ENCODE data around the gene PKIG.

The PKIG gene

DNA sequence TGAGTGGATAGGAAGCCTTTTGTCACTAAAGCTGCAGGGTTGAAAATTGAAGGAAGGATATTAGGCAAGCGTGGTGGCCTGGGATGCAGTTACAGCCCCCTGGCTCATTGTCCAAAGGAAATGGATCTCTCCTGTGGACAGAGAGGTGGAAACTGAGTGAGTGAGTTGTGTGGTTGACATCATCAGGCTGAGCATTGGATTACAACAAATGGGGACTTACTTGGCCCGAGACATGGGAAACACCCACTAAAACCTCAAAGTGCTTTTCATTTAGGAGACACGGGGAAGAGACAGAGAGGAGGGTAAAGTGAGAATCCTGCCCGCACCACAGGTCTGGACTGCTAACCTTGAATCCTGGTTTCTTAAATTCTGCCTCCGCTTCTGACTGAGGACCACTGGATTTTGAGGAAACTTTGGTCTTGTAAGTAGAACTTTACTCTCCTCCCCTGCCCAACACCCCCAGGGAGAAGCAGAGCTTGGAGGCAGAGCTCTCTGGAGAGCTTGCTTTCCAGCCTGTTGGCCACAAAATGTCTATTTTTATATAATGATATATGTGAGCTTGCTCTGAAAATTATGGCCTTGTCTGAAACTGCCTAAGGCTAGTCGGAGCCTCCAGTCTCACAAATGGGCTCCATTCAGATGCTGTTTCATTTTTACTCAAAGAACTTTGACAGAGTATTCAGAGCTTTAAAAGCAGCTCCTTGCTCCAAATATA is at the start of gene PKIG:
TSS of gene PKIG (plus strand) at position 269 of the 715 bp plus-strand sequence. CDS start 31,978 bp downstream, outside the sequence.
- H3K27ac ChIP-seq: no peak within 1 kb of the TSS
- TF ChIP-seq, protein P1, sequence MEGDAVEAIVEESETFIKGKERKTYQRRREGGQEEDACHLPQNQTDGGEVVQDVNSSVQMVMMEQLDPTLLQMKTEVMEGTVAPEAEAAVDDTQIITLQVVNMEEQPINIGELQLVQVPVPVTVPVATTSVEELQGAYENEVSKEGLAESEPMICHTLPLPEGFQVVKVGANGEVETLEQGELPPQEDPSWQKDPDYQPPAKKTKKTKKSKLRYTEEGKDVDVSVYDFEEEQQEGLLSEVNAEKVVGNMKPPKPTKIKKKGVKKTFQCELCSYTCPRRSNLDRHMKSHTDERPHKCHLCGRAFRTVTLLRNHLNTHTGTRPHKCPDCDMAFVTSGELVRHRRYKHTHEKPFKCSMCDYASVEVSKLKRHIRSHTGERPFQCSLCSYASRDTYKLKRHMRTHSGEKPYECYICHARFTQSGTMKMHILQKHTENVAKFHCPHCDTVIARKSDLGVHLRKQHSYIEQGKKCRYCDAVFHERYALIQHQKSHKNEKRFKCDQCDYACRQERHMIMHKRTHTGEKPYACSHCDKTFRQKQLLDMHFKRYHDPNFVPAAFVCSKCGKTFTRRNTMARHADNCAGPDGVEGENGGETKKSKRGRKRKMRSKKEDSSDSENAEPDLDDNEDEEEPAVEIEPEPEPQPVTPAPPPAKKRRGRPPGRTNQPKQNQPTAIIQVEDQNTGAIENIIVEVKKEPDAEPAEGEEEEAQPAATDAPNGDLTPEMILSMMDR (conservative IDR thresholded peaks at IDR 0.05): no peak
- no peak for TF ChIP-seq ZFX (IDR thresholded peaks at IDR 0.05)

DNA sequence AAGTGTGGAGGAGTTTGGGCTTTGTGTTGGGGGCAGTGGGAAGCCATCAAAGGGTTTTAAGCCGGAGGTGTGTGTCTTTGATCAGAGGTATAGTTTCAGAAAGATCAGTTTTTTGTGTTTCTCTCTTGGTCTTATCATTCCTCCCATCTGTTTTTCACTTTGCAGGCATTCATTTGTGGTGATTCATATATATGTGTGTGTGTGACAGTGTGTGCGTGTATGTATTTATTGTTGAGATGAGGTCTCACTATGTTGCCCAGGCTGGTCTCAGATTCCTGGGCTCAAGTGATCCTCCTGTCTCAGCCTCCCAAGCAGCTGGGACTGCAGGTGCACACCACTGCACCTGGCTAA is 49.4 kb upstream of the PKIG start:
- TF ChIP-seq, protein P1 (conservative IDR thresholded peaks at IDR 0.05): no peak
- no peak for TF ChIP-seq ZFX (IDR thresholded peaks at IDR 0.05)
- no peak overlapping the region for H3K27ac ChIP-seq

DNA sequence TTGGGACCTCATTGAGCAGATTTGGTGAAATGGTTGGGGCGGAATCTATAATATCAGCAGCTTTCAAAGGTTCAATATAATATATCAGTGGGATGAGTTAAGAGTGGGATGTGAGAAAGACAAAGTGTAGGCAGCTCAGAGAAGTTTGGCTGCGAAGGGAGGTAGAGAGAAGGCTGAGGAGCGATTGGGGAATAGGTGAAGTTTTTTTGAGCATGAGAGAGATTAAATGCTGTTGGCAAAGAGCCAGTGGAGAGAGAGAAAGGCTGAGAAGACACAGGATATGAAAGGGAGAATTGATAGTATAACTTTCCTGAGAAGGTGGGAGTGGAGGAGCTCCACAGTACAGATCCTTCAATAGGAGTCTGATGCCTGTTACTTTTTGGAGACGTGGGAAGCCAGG is 48.5 kb upstream of the PKIG start:
- no peak overlapping the region for H3K27ac ChIP-seq
- TF ChIP-seq ZFX (IDR thresholded peaks at IDR 0.05): no peak
- TF ChIP-seq, protein P1 (conservative IDR thresholded peaks at IDR 0.05): no peak

DNA sequence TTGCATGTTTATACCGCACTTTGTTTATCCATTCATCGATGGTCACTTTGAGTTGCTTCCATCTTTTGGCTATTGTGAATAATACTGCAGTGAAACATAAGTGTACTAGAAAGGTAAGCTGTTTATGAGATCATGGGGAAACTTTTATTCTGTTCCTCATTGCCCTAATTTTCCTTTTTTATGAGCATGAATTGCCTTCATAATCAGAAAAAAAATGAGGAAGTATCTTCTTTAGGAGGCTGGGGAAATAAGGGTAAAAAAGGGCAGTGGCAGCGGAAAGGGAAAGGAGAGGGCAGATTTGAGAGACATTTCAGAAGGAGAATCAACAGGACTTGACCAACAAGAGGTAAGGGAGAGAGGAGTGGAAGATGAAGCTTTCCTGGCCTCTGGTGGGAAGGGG is 46.2 kb upstream of the PKIG start:
- no peak overlapping the region for H3K27ac ChIP-seq
- TF ChIP-seq ZFX (IDR thresholded peaks at IDR 0.05): no peak
- TF ChIP-seq, protein P1 (conservative IDR thresholded peaks at IDR 0.05): no peak

DNA sequence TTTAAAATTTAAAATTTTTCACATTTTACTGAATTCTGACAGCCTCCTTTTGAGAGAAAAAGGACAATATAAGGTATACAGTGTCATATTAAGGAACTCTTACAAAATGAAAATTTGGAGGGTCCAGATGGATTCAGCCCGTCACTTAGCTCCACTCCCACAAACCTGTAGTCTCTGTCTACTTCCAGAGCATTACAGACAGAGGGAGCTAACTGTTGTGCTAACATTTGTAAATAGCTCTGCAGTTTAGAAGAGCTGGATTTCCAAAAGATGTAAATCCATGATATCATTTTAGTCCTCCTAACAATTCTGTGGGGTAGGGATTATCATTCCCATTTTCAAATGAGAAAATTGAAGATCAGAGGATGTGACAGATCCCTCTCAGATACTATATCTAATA is 44.4 kb upstream of the PKIG start:
- no peak for TF ChIP-seq ZFX (IDR thresholded peaks at IDR 0.05)
- TF ChIP-seq, protein P1 (conservative IDR thresholded peaks at IDR 0.05): no peak
- no peak overlapping the region for H3K27ac ChIP-seq

DNA sequence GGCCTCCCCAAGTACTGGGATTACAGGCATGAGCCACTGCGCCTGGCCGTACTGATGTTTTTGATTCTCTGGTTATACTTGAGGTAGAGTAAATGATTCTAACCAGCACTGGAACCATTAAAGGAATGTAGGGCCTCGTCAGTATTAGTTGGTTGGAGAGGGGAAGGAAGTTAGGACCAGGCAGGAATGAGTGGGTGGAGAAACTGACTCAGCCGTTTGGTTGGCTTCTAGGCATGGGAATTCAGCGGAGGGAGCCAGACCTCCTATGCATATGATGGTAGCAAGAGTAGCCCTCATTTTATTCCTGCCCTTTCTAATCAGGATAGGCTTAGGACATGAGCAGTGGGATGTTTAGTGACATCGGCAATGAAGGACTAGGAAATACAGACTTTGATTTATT is 41.5 kb upstream of the PKIG start:
- TF ChIP-seq, protein P1 (conservative IDR thresholded peaks at IDR 0.05): no peak
- TF ChIP-seq ZFX (IDR thresholded peaks at IDR 0.05): no peak
- H3K27ac ChIP-seq: no peak overlapping the region

DNA sequence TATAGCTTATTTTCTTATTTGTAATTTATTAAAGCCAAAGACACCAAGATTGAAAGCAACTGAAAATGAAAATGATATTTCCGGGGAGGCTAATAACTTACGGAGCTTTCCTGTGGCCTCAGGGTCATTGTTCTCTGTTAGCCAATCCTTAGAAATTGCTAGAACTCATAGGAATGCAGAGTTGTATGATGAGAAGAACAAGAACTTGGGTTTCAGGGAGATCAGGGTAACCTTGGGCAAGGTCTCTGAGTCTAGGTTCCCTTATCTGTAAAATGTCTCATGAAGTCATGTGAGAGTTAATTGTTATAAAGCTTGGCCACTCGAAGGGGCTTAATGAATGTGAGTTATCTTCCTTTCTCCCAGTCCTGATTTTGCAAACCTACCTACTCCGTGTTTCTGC is 40.4 kb upstream of the PKIG start:
- no peak overlapping the region for H3K27ac ChIP-seq
- no peak for TF ChIP-seq ZFX (IDR thresholded peaks at IDR 0.05)
- TF ChIP-seq, protein P1 (conservative IDR thresholded peaks at IDR 0.05): no peak

Measured in C4-2B (cell line).